ENCODE measurements around the gene SCN7A. TPM values are rescaled to one million over a fixed set of nuclear protein-coding genes. Genes with fewer than 3 reads are reported as not detected.

The SCN7A gene
- total RNA-seq, 2 donors from 2014 or later, result 0.18 to 0.29 TPM

DNA sequence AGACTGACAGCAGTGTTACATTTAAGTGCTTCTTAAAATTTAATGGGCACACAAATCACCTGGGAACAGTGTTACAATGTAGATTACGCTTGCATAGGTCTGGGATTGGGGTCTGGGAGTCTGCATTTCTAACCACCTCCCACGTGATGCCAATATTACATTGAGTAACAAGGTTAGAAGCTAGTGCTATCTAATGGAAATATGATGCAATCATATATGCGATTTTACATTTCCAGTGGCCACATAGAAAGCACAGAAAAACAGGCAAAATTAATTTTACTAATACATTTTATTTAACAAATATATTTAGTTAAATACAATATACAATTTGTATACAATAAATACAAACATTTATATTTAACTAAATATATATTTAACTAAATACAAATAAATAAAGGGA is 53.7 kb downstream of the SCN7A start:
- 89 to 100% methylated on average over 1 to 3 of the region's 3 CpGs for WGBS, 2 experiments (ENCODE audit: insufficient coverage in 1 of 2, insufficient read length in 1 of 2)
- Mint-ChIP-seq H3K9me3 (peaks cover 8% of the 10 kb centered on the region), H3K4me3 (no peak overlapping the region), H3K36me3 (ENCODE audit: low read depth) (no peaks in the 10 kb centered on the region), H3K27me3 (ENCODE audit: insufficient read depth) (no peaks in the 10 kb centered on the region), H3K4me1 (peaks cover 5% of the 10 kb centered on the region), H3K27ac (no peak overlapping the region)
- no peak overlapping the region for H3K9ac ChIP-seq (ENCODE audit: extremely low read depth, low read length, poor library complexity, severe bottlenecking)
- H3K27ac ChIP-seq (ENCODE audit: low read depth, low read length), result no peak overlapping the region
- no peaks in the 10 kb centered on the region for H3K4me1 ChIP-seq (ENCODE audit: control insufficient read depth, insufficient read depth, low read length)
- H3K36me3 ChIP-seq (ENCODE audit: control insufficient read depth, insufficient read depth, low read length), result no peaks in the 10 kb centered on the region
- no peaks in the 10 kb centered on the region for H3K27me3 ChIP-seq (ENCODE audit: control insufficient read depth, insufficient read depth, low read length, poor library complexity, severe bottlenecking)
- H3K9me3 ChIP-seq (ENCODE audit: control insufficient read depth, low read length), result peaks cover 13% of the 10 kb centered on the region
- no peak for DNase-seq
- TF ChIP-seq, protein P1, sequence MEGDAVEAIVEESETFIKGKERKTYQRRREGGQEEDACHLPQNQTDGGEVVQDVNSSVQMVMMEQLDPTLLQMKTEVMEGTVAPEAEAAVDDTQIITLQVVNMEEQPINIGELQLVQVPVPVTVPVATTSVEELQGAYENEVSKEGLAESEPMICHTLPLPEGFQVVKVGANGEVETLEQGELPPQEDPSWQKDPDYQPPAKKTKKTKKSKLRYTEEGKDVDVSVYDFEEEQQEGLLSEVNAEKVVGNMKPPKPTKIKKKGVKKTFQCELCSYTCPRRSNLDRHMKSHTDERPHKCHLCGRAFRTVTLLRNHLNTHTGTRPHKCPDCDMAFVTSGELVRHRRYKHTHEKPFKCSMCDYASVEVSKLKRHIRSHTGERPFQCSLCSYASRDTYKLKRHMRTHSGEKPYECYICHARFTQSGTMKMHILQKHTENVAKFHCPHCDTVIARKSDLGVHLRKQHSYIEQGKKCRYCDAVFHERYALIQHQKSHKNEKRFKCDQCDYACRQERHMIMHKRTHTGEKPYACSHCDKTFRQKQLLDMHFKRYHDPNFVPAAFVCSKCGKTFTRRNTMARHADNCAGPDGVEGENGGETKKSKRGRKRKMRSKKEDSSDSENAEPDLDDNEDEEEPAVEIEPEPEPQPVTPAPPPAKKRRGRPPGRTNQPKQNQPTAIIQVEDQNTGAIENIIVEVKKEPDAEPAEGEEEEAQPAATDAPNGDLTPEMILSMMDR (conservative IDR thresholded peaks at IDR 0.05), result no peak
- no peak overlapping the region for H3K4me3 ChIP-seq (ENCODE audit: low read length)

DNA sequence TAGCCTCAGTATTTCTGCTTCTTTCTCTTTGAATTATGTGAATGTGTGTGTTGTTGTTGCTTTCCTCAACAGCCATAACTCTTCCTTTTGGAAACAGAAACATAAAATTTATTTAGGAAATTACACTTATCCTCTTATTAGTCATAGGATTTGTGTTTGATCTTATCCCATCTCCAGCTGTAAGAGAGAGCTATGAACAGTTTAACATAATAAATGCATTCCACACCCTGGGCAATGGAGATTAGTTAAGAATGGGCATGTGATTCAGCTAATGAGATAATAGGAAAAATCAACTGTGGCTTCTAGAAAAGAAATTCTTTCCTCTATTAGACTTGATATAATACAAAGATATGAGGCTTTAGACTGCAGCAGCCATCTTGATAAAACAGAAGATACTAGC is 55.0 kb downstream of the SCN7A start:
- peaks cover 13% of the 10 kb centered on the region for H3K9me3 ChIP-seq (ENCODE audit: control insufficient read depth, low read length)
- peaks cover 5% of the 10 kb centered on the region for H3K4me1 ChIP-seq (ENCODE audit: control insufficient read depth, insufficient read depth, low read length)
- H3K9ac ChIP-seq (ENCODE audit: extremely low read depth, low read length, poor library complexity, severe bottlenecking), result no peak overlapping the region
- H3K36me3 ChIP-seq (ENCODE audit: control insufficient read depth, insufficient read depth, low read length), result no peaks in the 10 kb centered on the region
- H3K27ac Mint-ChIP-seq, result no peak overlapping the region
- no peak for DNase-seq
- no peaks in the 10 kb centered on the region for H3K27me3 Mint-ChIP-seq (ENCODE audit: insufficient read depth)
- H3K4me3 Mint-ChIP-seq, result no peak overlapping the region
- TF ChIP-seq, protein P1 (conservative IDR thresholded peaks at IDR 0.05), result no peak
- H3K9me3 Mint-ChIP-seq, result peaks cover 8% of the 10 kb centered on the region
- no peaks in the 10 kb centered on the region for H3K27me3 ChIP-seq (ENCODE audit: control insufficient read depth, insufficient read depth, low read length, poor library complexity, severe bottlenecking)
- H3K36me3 Mint-ChIP-seq (ENCODE audit: low read depth), result no peaks in the 10 kb centered on the region
- no peak overlapping the region for H3K27ac ChIP-seq (ENCODE audit: low read depth, low read length)
- H3K4me3 ChIP-seq (ENCODE audit: low read length), result no peak overlapping the region
- peaks cover 10% of the 10 kb centered on the region for H3K4me1 Mint-ChIP-seq

DNA sequence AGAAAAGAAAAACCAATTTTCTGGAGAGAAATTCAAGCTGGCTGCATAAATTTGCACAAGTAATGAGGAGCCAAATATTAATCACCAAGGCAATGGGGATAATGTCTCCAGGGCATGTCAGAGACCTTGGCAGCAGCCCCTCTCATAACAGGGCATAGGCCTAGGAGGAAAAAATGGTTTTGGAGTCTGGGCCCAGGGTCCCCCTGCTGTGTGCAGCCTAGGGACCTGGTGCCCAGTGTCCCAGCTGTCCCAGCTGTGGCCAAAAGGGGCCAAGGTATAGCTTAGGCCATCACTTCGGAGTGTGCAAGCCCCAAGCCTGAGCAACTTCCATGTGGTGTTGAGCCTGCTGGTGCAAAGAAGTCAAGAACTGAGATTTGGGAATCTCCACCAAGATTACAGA is 57.1 kb downstream of the SCN7A start:
- Mint-ChIP-seq H3K27ac (no peak overlapping the region), H3K4me1 (peaks cover 13% of the 10 kb centered on the region), H3K36me3 (ENCODE audit: low read depth) (no peaks in the 10 kb centered on the region), H3K9me3 (peaks cover 8% of the 10 kb centered on the region), H3K4me3 (no peak overlapping the region), H3K27me3 (ENCODE audit: insufficient read depth) (no peaks in the 10 kb centered on the region)
- TF ChIP-seq, protein P1 (conservative IDR thresholded peaks at IDR 0.05), result no peak
- no peaks in the 10 kb centered on the region for H3K36me3 ChIP-seq (ENCODE audit: control insufficient read depth, insufficient read depth, low read length)
- H3K4me1 ChIP-seq (ENCODE audit: control insufficient read depth, insufficient read depth, low read length), result peaks cover 12% of the 10 kb centered on the region
- no peak overlapping the region for H3K27ac ChIP-seq (ENCODE audit: low read depth, low read length)
- H3K9ac ChIP-seq (ENCODE audit: extremely low read depth, low read length, poor library complexity, severe bottlenecking), result no peak overlapping the region
- no peaks in the 10 kb centered on the region for H3K27me3 ChIP-seq (ENCODE audit: control insufficient read depth, insufficient read depth, low read length, poor library complexity, severe bottlenecking)
- no peak overlapping the region for H3K4me3 ChIP-seq (ENCODE audit: low read length)
- peaks cover 13% of the 10 kb centered on the region for H3K9me3 ChIP-seq (ENCODE audit: control insufficient read depth, low read length)
- no peak for DNase-seq
- WGBS, 2 experiments (ENCODE audit: insufficient coverage in 1 of 2, insufficient read length in 1 of 2), result 88% methylated on average over 1 of the region's 1 CpG; no CpG with 5 or more reads in 1 of the 2 experiments

Measured in endodermal cell (in vitro differentiated cells).